ENCODE results near the gene HDAC8.

HDAC8 gene

GRCh38 chrX:72478853-72479252, 93.8 kb downstream of the HDAC8 start:
- no peak for TF ChIP-seq SIN3A (IDR thresholded peaks at IDR 0.05; ENCODE audit: borderline replicate concordance, insufficient read depth, low read length)

GRCh38 chrX:72478351-72478750, 94.3 kb downstream of the HDAC8 start:
- TF ChIP-seq TAF1 (IDR thresholded peaks at IDR 0.05; ENCODE audit: borderline replicate concordance, insufficient read depth, low read length): no peak
- TF ChIP-seq SIN3A (IDR thresholded peaks at IDR 0.05; ENCODE audit: borderline replicate concordance, insufficient read depth, low read length): no peak
- TF ChIP-seq FOXP2 (optimal IDR thresholded peaks at IDR 0.05; ENCODE audit: borderline replicate concordance, extremely low read depth, extremely low read length, insufficient read depth): no peak
- no peak for TF ChIP-seq POLR2AphosphoS5 (IDR thresholded peaks at IDR 0.05; ENCODE audit: low read depth, low read length)

GRCh38 chrX:72477781-72478181, 94.9 kb downstream of the HDAC8 start:
- TF ChIP-seq TAF1 (IDR thresholded peaks at IDR 0.05; ENCODE audit: borderline replicate concordance, insufficient read depth, low read length) (no peak), SIN3A (IDR thresholded peaks at IDR 0.05; ENCODE audit: borderline replicate concordance, insufficient read depth, low read length) (no peak), POLR2AphosphoS5 (IDR thresholded peaks at IDR 0.05; ENCODE audit: low read depth, low read length) (no peak), FOXP2 (optimal IDR thresholded peaks at IDR 0.05; ENCODE audit: borderline replicate concordance, extremely low read depth, extremely low read length, insufficient read depth) (no peak), REST (IDR thresholded peaks at IDR 0.05; ENCODE audit: insufficient read depth in 1 of 2, low read depth in 2 of 2, low read length in 2 of 2) (no peak)

- no peak for TF ChIP-seq TAF1 (IDR thresholded peaks at IDR 0.05; ENCODE audit: borderline replicate concordance, insufficient read depth, low read length)
- TF ChIP-seq REST (IDR thresholded peaks at IDR 0.05; ENCODE audit: insufficient read depth in 1 of 2, low read depth in 2 of 2, low read length in 2 of 2): no peak
- no peak for TF ChIP-seq SIN3A (IDR thresholded peaks at IDR 0.05; ENCODE audit: borderline replicate concordance, insufficient read depth, low read length)
- no peak for TF ChIP-seq FOXP2 (optimal IDR thresholded peaks at IDR 0.05; ENCODE audit: borderline replicate concordance, extremely low read depth, extremely low read length, insufficient read depth)
- TF ChIP-seq POLR2AphosphoS5 (IDR thresholded peaks at IDR 0.05; ENCODE audit: low read depth, low read length): no peak
Observed at GRCh38 chrX:72477376-72477775, 95.3 kb downstream of the HDAC8 start.

- TF ChIP-seq TAF1 (IDR thresholded peaks at IDR 0.05; ENCODE audit: borderline replicate concordance, insufficient read depth, low read length) (no peak), SIN3A (IDR thresholded peaks at IDR 0.05; ENCODE audit: borderline replicate concordance, insufficient read depth, low read length) (no peak), POLR2AphosphoS5 (IDR thresholded peaks at IDR 0.05; ENCODE audit: low read depth, low read length) (no peak), FOXP2 (optimal IDR thresholded peaks at IDR 0.05; ENCODE audit: borderline replicate concordance, extremely low read depth, extremely low read length, insufficient read depth) (no peak), REST (IDR thresholded peaks at IDR 0.05; ENCODE audit: insufficient read depth in 1 of 2, low read depth in 2 of 2, low read length in 2 of 2) (no peak)
Observed at GRCh38 chrX:72475952-72476668, 96.5 kb downstream of the HDAC8 start.

GRCh38 chrX:72475338-72475737, 97.3 kb downstream of the HDAC8 start:
- TF ChIP-seq REST (IDR thresholded peaks at IDR 0.05; ENCODE audit: insufficient read depth in 1 of 2, low read depth in 2 of 2, low read length in 2 of 2) (no peak), POLR2AphosphoS5 (IDR thresholded peaks at IDR 0.05; ENCODE audit: low read depth, low read length) (no peak), TAF1 (IDR thresholded peaks at IDR 0.05; ENCODE audit: borderline replicate concordance, insufficient read depth, low read length) (no peak), FOXP2 (optimal IDR thresholded peaks at IDR 0.05; ENCODE audit: borderline replicate concordance, extremely low read depth, extremely low read length, insufficient read depth) (no peak), SIN3A (IDR thresholded peaks at IDR 0.05; ENCODE audit: borderline replicate concordance, insufficient read depth, low read length) (no peak)

Data from PFSK-1 (cell line).